Neural progenitor cell (in vitro differentiated cells): ENCODE data around the gene CACUL1. TPM values are rescaled to one million over a fixed set of nuclear protein-coding genes. Genes with fewer than 3 reads are reported as not detected.

Experiments
- DNase-seq: peaks from one replicate; pipeline ENCODE4 v3.0.0-alpha.2; 2016; ENCODE audit warnings: low spot score
- H2AFZ ChIP-seq: fragments of 200-600 bp; sonication (generic); replicated peaks from 2 replicates; pipeline ENCODE4 v1.6.1; 2016; ENCODE audit warnings: antibody characterized with exemption
- H3F3A ChIP-seq: fragments of 200-600 bp; sonication (generic); 2 replicates; pipeline ENCODE4 v1.6.1; 2016; ENCODE audit warnings: antibody characterized with exemption, low read depth
- H3K27ac ChIP-seq: fragments of 200-600 bp; sonication (generic); 2 replicates; pipeline ENCODE4 v1.5.1; 2016; ENCODE audit warnings: mild to moderate bottlenecking
- H3K27me3 ChIP-seq: fragments of 200-600 bp; sonication (generic); 2 replicates; pipeline ENCODE4 v1.6.1; 2016; ENCODE audit warnings: mild to moderate bottlenecking, moderate library complexity
- H3K36me3 ChIP-seq: fragments of 200-600 bp; sonication (generic); 2 replicates; pipeline ENCODE4 v1.5.1; 2016
- H3K4me1 ChIP-seq: fragments of 200-600 bp; sonication (generic); 2 replicates; pipeline ENCODE4 v1.6.1; 2016; ENCODE audit warnings: mixed run types
- H3K4me2 ChIP-seq: fragments of 200-600 bp; sonication (generic); 2 replicates; pipeline ENCODE4 v1.6.1; 2016
- H3K4me3 ChIP-seq: fragments of 200-600 bp; sonication (generic); 2 replicates; pipeline ENCODE4 v1.5.1; 2016
- H3K79me2 ChIP-seq: fragments of 200-600 bp; sonication (generic); 2 replicates; pipeline ENCODE4 v1.6.1; 2016; ENCODE audit warnings: low read depth
- H3K9ac ChIP-seq: fragments of 200-600 bp; sonication (generic); 2 replicates; pipeline ENCODE4 v1.6.1; 2016
- H3K9me3 ChIP-seq: fragments of 200-600 bp; sonication (generic); 2 replicates; pipeline ENCODE4 v1.5.1; 2016; ENCODE audit warnings: low read depth
- H4K20me1 ChIP-seq: fragments of 200-600 bp; sonication (generic); 2 replicates; pipeline ENCODE4 v1.6.1; 2016; ENCODE audit warnings: low read depth
- H3K27ac Mint-ChIP-seq: 3 replicates; pipeline ENCODE4 v1.8.0; 2021; ENCODE audit warnings: mixed read lengths
- H3K27me3 Mint-ChIP-seq: 2 replicates; pipeline ENCODE4 v1.8.0; 2022; ENCODE audit warnings: low read depth, mild to moderate bottlenecking, inconsistent platforms, moderate library complexity, mixed read lengths; ENCODE audit not compliant: insufficient read depth
- H3K36me3 Mint-ChIP-seq: 3 replicates; pipeline ENCODE4 v1.8.0; 2021; ENCODE audit warnings: mixed read lengths
- H3K4me1 Mint-ChIP-seq: 3 replicates; pipeline ENCODE4 v1.8.0; 2021; ENCODE audit warnings: mixed read lengths
- H3K4me3 Mint-ChIP-seq: 3 replicates; pipeline ENCODE4 v1.8.0; 2021; ENCODE audit warnings: mild to moderate bottlenecking, moderate library complexity, mixed read lengths
- H3K9me3 Mint-ChIP-seq: 3 replicates; pipeline ENCODE4 v1.8.0; 2020; ENCODE audit warnings: mixed read lengths
- CTCF ChIP-seq: fragments of 200-600 bp; sonication (generic); IDR thresholded peaks from 2 replicates; pipeline ENCODE4 v1.5.1; 2017; ENCODE audit warnings: antibody characterized with exemption, mild to moderate bottlenecking
- EZH2 ChIP-seq: fragments of 200-600 bp; sonication (generic); IDR thresholded peaks from 2 replicates; pipeline ENCODE4 v1.6.1; 2017; ENCODE audit warnings: antibody characterized with exemption, mild to moderate bottlenecking, moderate library complexity
- EZH2phosphoT487 ChIP-seq: fragments of 200-600 bp; sonication (generic); IDR thresholded peaks from 2 replicates; pipeline ENCODE4 v1.6.1; 2017; ENCODE audit warnings: antibody characterized with exemption
- total RNA-seq: library from RNA; depleted of rRNA; stranded (reverse); fragments of >200 nt; gene quantifications from 2 replicates; pipeline ENCODE4 v1.2.3, GENCODE V29; 2015; ENCODE audit warnings: low replicate concordance

CACUL1 gene
- total RNA-seq, 1 donor from 2014 or later, result 38.8 TPM

- no peaks in the 10 kb centered on the region for H3K9me3 ChIP-seq
- TF ChIP-seq EZH2 (no peak), EZH2phosphoT487 (no peak), CTCF (no peak)
- peaks cover 29% of the 10 kb centered on the region for H3K4me1 Mint-ChIP-seq
- no peaks in the 10 kb centered on the region for H3K36me3 ChIP-seq
- no peak overlapping the region for H3K27ac Mint-ChIP-seq
- H3K4me1 ChIP-seq, result peaks cover 21% of the 10 kb centered on the region
- no peaks in the 10 kb centered on the region for H3K27me3 ChIP-seq
- peaks cover 8% of the 10 kb centered on the region for H3K27me3 Mint-ChIP-seq
- H3K4me2 ChIP-seq, result no peak overlapping the region
- no peaks in the 10 kb centered on the region for H4K20me1 ChIP-seq
- no peaks in the 10 kb centered on the region for H3K79me2 ChIP-seq
- H3K4me3 ChIP-seq, result no peak overlapping the region
- H3K9ac ChIP-seq, result no peak overlapping the region
- H3K36me3 Mint-ChIP-seq, result peaks cover 6% of the 10 kb centered on the region
- no peak overlapping the region for H3K27ac ChIP-seq
- DNase-seq, result no peak
- H3K4me3 Mint-ChIP-seq, result no peak overlapping the region
- H2AFZ ChIP-seq, result no peak overlapping the region
- no peaks in the 10 kb centered on the region for H3F3A ChIP-seq
- H3K9me3 Mint-ChIP-seq, result no peaks in the 10 kb centered on the region
Observed at GRCh38 chr10:118667732-118668131, 87.0 kb downstream of the CACUL1 start.

GRCh38 chr10:118666350-118666749, 88.4 kb downstream of the CACUL1 start:
- H3K4me1 Mint-ChIP-seq, result peaks cover 28% of the 10 kb centered on the region
- H3K36me3 Mint-ChIP-seq, result no peaks in the 10 kb centered on the region
- Histone ChIP-seq H3K4me2 (no peak overlapping the region), H3K79me2 (no peaks in the 10 kb centered on the region), H3K9me3 (no peaks in the 10 kb centered on the region), H2AFZ (no peak overlapping the region), H3F3A (no peaks in the 10 kb centered on the region), H3K36me3 (no peaks in the 10 kb centered on the region), H3K4me3 (no peak overlapping the region), H3K27me3 (no peaks in the 10 kb centered on the region), H3K9ac (no peak overlapping the region), H4K20me1 (no peaks in the 10 kb centered on the region), H3K4me1 (peaks cover 21% of the 10 kb centered on the region), H3K27ac (no peak overlapping the region)
- H3K27ac Mint-ChIP-seq, result peak overlapping the region; percentile 68
- no peak for TF ChIP-seq EZH2
- no peak for TF ChIP-seq EZH2phosphoT487
- no peak for TF ChIP-seq CTCF
- H3K4me3 Mint-ChIP-seq, result no peak overlapping the region
- DNase-seq, result no peak
- H3K27me3 Mint-ChIP-seq, result peaks cover 8% of the 10 kb centered on the region
- no peaks in the 10 kb centered on the region for H3K9me3 Mint-ChIP-seq

- no peak overlapping the region for H3K27ac Mint-ChIP-seq
- no peak for TF ChIP-seq CTCF
- TF ChIP-seq EZH2, result no peak
- TF ChIP-seq EZH2phosphoT487, result no peak
Observed at GRCh38 chr10:118664321-118664720, 90.4 kb downstream of the CACUL1 start.

More at GRCh38 chr10:118664321-118664720, 90.4 kb downstream of the CACUL1 start:
- H2AFZ ChIP-seq, result no peak overlapping the region
- Mint-ChIP-seq H3K27me3 (peaks cover 6% of the 10 kb centered on the region), H3K4me1 (peaks cover 13% of the 10 kb centered on the region), H3K36me3 (no peaks in the 10 kb centered on the region), H3K4me3 (no peak overlapping the region), H3K9me3 (peaks cover 6% of the 10 kb centered on the region)
- H3K4me3 ChIP-seq, result no peak overlapping the region
- no peaks in the 10 kb centered on the region for H3K27me3 ChIP-seq
- H3K27ac ChIP-seq, result no peak overlapping the region
- H3K9ac ChIP-seq, result no peak overlapping the region
- H3K79me2 ChIP-seq, result no peaks in the 10 kb centered on the region
- no peaks in the 10 kb centered on the region for H3F3A ChIP-seq
- no peaks in the 10 kb centered on the region for H3K36me3 ChIP-seq
- no peak overlapping the region for H3K4me2 ChIP-seq
- H3K9me3 ChIP-seq, result no peaks in the 10 kb centered on the region
- H4K20me1 ChIP-seq, result no peaks in the 10 kb centered on the region
- peaks cover 8% of the 10 kb centered on the region for H3K4me1 ChIP-seq
- DNase-seq, result no peak
